NCI-H748 (cell line): Measurements from ENCODE around the gene CSN1S1.

ENCODE experiments used
- DNase-seq: peaks from one replicate; lab custom pipeline; 2025; ENCODE audit not compliant: unreplicated experiment; lab: John Stamatoyannopoulos, UW

Gene CSN1S1

GRCh38 chr4:69991016-69991415 lies 60.1 kb downstream of the CSN1S1 start:
- no peak for DNase-seq

- no peak for DNase-seq
Measured at GRCh38 chr4:69994782-69995181, 63.9 kb downstream of the CSN1S1 start.

GRCh38 chr4:69995526-69996016 lies 64.7 kb downstream of the CSN1S1 start, which contains the start of gene STATH:
Gene STATH, plus strand, starts transcription at chr4:69995966. Its CDS starts 2,472 bp downstream, at chr4:69998438.
- no peak for DNase-seq
